ENCODE data around the gene OR4F15.
"Not testable (repeated sequence)": the region's sequence is repeated elsewhere in the genome, so short reads cannot be mapped to it uniquely, and the experiment has no call there.

OR4F15 gene

DNA sequence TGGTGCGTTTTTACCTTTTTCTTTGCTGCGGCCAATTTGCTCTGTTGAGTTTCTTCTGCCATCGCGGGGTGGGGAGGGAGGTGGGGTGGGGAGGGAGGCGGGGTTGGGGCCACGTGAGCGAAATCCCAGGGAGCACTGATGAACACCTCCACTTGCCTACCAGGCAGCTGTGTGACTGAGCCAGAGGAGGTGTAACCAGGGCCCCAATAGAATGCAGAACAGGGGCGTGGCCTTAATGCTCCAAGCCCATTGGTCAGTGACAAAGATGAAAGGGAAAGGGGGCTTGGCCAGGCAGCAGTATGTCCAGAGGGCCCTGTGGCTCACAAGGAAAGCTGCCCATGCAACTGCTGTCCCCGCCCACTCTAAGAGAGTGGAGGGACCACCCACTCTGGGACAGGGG is 30.1 kb upstream of the OR4F15 start:
- DNase-seq (ENCODE audit: extremely low read depth, low read depth): no peak
- TF ChIP-seq, protein P1, sequence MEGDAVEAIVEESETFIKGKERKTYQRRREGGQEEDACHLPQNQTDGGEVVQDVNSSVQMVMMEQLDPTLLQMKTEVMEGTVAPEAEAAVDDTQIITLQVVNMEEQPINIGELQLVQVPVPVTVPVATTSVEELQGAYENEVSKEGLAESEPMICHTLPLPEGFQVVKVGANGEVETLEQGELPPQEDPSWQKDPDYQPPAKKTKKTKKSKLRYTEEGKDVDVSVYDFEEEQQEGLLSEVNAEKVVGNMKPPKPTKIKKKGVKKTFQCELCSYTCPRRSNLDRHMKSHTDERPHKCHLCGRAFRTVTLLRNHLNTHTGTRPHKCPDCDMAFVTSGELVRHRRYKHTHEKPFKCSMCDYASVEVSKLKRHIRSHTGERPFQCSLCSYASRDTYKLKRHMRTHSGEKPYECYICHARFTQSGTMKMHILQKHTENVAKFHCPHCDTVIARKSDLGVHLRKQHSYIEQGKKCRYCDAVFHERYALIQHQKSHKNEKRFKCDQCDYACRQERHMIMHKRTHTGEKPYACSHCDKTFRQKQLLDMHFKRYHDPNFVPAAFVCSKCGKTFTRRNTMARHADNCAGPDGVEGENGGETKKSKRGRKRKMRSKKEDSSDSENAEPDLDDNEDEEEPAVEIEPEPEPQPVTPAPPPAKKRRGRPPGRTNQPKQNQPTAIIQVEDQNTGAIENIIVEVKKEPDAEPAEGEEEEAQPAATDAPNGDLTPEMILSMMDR (IDR thresholded peaks at IDR 0.05; ENCODE audit: low read depth, low read length): no peak

DNA sequence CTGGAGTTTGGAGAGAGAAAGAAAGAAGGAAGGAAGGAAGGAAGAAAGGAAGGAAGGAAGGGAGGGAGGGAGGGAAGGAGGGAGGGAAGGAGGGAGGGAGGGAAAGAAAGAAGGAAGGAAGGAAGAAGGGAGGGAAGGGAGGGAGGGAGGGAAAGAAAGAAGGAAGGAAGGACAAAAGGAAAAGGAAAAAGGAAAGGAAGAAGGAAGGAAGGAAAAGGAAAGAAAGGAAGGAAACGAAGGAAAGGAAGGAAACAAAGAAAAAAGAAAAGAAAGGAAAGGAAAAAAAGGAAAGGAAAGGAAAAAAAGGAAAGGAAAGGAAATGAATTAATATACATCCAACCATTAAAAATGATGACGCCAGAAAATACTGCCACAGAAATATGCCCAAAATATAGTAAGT is 27.4 kb upstream of the OR4F15 start:
- TF ChIP-seq, protein P1 (IDR thresholded peaks at IDR 0.05; ENCODE audit: low read depth, low read length): no peak
- no peak for DNase-seq (ENCODE audit: extremely low read depth, low read depth)

DNA sequence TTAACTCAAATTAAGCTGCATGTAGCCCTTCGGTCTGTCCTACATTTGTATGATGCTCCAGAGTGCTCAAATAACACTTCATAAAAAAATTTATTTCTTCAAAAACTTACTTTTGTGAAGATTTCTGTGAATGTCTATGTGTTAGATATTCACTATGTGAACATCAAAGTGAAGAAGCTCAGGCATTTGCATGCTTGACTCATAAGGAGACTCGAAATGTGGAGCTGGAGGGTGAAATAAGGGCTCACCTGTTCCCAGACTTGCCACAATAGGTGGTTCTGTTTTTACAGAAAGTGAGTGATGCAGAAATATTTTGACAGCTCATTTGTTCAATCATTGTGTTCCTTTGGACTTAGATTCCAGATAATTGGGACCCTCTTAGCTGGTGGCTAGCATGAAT is 25.6 kb upstream of the OR4F15 start:
- not testable (repeated sequence) for DNase-seq (ENCODE audit: extremely low read depth, low read depth)

DNA sequence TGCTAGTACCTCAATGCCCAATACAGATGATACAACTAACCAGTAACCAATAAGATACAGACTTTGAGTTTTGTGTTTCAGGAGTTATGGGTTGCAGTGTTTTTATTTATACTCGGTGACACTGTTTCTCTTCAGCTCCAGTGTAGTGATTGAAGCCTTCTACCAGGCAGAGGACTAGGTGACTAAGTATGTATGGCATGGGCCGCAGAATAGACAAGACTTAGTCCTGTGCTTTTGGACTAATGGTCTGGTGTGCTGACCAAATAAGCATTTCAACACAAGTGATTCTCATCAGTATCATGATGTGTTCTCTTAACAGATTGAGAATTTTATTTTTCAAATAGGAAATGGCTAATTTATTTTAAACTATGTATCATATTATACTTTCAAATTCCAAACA is 24.0 kb upstream of the OR4F15 start:
- not testable (repeated sequence) for DNase-seq (ENCODE audit: extremely low read depth, low read depth)

DNA sequence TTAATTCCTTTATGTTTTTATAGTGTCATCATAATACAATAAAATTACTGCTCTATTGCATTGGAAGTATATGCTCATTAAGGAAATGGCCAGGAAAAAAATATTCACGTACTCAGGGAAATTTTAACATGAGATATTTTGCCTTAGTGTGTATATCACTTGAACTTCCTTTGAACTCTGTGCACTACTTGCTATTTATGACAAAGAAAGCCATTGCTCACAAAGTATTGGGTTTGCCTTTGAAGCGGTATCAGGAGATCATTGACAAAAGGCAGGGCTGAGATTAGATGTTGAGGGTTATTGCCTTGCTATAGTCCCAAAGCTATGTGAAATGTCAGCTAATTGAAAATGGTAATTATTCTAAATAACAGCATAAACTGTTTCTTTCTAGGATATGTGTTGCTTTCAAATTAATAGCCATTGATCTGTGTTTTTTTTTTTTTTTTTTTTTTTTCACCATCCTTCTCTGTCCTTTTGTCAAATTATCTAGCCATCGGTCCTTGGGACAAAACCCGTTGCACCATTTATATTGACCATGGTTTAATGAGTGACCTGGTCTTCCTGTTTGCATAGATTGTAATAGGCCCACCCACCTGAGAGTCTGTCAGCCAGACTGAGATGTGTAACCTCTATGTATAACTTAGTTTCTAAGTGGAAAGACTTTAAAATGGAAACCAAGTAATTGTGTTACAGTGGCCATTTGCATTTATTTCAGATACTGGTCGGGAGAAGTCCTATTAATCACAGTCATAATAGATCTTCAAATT is 23.3 kb upstream of the OR4F15 start:
- DNase-seq (ENCODE audit: extremely low read depth, low read depth): not testable (repeated sequence)

DNA sequence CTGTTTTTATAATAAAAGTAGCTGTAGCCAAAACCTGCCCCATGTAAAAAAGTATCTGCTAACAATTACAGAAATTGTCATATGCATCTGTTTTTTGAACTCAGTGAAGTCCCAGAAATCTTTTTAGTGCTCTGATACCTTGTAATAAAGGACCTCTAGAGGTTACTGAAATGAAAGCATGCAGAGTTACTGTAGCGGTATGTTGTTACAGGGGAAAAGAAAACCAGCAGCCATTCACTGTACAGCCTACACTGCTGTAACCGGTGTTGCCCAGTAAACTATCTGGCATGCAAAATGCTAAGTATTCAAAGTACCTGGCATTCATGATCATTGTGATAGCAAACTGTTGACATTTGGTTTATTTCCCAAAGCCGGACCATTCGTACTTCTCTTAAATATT is 21.3 kb upstream of the OR4F15 start:
- DNase-seq (ENCODE audit: extremely low read depth, low read depth): not testable (repeated sequence)

DNA sequence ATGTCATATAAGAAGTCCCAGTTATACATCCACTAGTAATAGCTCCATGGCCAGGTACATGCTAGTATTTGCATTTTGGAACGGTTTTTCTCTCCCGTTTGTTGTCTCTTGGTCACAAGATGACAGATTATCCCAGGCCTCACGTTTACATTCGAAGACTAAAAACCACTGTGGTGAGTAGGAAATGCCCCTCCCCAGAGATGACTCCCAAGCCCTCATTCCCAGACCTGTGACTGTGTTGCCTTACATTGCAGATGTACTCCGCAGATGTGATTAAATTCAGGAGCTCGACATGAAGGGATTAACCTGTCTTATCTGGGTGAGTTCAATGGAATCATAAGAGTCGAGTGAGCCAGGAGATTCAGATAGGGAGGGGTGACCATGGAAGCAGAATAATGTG is 18.0 kb upstream of the OR4F15 start:
- not testable (repeated sequence) for DNase-seq (ENCODE audit: extremely low read depth, low read depth)

DNA sequence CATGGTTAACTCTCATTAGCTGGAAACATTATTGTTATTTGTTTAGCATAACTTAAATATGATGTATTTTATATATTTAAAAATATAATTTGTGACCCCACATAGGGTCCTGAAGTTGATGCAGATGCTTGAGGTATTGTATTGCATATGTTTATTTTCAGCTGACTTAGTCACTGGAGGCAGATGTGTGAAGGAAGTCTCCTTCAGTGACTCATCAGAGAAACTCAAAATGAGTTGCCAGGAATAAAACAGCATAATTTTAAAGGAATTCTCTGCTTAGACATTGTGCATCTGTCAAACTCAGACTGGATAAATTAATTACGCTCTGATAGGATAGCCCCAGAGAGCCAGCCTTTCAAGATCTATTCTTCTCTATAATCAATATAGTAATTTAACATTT is 16.5 kb upstream of the OR4F15 start:
- DNase-seq (ENCODE audit: extremely low read depth, low read depth): peak; percentile 42
- TF ChIP-seq, protein P1 (IDR thresholded peaks at IDR 0.05; ENCODE audit: low read depth, low read length): no peak

DNA sequence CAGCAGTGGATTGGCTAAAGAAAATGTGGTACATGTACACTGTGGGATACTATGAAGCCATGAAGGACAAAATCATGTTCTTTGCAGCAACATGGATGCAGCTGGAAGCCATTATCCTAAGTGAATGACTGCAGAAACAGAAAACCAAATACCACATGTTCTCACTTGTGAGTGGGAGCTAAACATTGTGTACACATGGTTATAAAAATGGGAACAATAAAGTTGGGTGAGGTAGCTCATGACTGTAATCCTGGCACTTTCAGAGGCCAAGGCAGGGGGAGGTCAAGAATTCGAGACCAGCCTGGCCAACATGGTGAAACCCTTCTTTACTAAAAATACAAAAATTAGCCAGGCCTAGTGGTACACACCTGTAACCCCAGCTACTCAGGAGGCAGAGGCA is 12.3 kb upstream of the OR4F15 start:
- no peak for DNase-seq (ENCODE audit: extremely low read depth, low read depth)
- TF ChIP-seq, protein P1 (IDR thresholded peaks at IDR 0.05; ENCODE audit: low read depth, low read length): no peak

DNA sequence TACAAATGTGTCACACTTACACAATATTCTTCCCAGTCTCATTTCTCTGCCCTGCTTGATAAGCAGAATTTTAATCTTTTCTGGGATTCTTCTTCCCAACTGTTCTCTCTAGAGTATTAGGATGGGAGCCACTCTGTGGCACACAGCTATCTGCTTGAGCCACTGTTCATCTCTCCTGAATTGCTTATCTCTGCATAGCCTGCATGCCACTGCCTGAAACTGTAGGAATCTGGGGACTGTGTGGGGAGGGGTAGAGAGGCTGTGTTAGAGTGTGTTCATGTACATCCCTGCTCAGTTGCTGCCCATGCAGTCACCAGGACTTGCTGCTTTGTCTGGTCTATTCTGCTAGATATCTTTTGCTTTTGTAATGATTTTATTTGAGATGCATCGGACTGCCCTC is 11.0 kb upstream of the OR4F15 start:
- TF ChIP-seq, protein P1 (IDR thresholded peaks at IDR 0.05; ENCODE audit: low read depth, low read length): no peak
- DNase-seq (ENCODE audit: extremely low read depth, low read depth): no peak
